ENCODE data around the gene ATG4B. TPM values are rescaled to one million over a fixed set of nuclear protein-coding genes. Genes with fewer than 3 reads are reported as not detected.

ATG4B gene
- total RNA-seq, 3 donors from 2014 or later = 87.9 to 154 (median 94.6) TPM

DNA sequence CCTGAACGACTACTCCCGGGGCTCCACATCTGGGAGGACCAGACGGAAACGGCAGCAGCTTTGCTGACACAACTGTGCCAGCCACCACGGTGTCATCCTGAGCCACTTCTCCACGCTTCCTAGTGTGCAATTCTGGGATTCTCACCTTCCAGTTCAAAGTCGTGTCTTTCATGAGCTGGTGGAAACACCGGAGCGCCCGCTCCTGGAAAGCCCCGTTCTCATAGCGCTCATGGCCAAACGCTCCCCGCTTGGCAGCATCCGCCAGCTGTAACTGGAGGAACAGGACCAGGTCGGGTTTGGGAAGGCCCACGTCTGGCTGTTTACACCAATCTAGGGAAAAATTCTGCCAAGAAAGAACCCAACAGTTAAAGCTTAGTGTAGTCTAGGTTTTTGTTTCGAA is 40.8 kb downstream of the ATG4B start:
- Histone ChIP-seq H3K9me3 (no peaks in the 10 kb centered on the region), H3K4me1 (ENCODE audit: low read depth) (no peaks in the 10 kb centered on the region), H3K36me3 (ENCODE audit: low read depth) (no peaks in the 10 kb centered on the region), H3K4me3 (no peak overlapping the region)
- TF ChIP-seq, protein P1, sequence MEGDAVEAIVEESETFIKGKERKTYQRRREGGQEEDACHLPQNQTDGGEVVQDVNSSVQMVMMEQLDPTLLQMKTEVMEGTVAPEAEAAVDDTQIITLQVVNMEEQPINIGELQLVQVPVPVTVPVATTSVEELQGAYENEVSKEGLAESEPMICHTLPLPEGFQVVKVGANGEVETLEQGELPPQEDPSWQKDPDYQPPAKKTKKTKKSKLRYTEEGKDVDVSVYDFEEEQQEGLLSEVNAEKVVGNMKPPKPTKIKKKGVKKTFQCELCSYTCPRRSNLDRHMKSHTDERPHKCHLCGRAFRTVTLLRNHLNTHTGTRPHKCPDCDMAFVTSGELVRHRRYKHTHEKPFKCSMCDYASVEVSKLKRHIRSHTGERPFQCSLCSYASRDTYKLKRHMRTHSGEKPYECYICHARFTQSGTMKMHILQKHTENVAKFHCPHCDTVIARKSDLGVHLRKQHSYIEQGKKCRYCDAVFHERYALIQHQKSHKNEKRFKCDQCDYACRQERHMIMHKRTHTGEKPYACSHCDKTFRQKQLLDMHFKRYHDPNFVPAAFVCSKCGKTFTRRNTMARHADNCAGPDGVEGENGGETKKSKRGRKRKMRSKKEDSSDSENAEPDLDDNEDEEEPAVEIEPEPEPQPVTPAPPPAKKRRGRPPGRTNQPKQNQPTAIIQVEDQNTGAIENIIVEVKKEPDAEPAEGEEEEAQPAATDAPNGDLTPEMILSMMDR (IDR thresholded peaks at IDR 0.05) = no peak
- ATAC-seq = no peak
- intact Hi-C loops (cut with DNase I, micrococcal nuclease) = no loop called here
- no peak for DNase-seq

DNA sequence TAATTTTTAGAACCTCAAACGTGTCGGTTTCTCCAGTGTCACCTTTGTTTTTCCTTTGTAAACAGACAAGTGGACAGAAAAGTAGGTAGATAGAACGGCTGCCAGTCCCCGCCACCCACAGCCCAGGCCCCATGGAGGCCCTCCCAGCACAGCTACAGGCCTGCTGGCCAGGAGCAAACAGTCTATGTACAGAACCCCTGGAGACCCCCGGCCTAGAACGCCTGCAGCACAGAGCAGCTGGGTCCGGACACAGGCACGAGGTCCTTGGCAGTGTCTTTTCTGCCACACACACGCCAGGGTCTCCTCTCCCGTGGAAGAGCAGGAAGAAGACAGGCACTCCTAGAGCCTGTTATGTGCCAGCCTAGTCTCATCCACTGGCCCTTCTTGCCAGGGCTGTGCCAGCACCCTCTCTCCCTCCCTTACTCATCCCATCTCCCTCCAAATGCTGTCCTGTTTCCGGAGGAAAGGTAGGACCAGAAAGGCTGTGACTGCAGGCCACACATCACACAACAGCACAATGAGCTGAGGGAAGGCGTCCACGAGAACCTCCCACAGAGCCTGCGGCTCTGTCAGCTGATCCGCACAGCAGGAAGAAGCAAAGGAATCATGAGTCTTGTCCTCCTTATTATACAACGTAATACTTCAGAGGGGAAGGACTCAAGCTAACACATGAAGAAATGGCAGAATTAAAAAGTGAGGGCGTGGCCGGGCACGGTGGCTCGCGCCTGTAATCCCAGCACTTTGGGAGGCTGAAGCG is 41.5 kb downstream of the ATG4B start:
- Histone ChIP-seq H3K36me3 (ENCODE audit: low read depth) (no peaks in the 10 kb centered on the region), H3K4me3 (no peak overlapping the region), H3K9me3 (no peaks in the 10 kb centered on the region), H3K4me1 (ENCODE audit: low read depth) (no peaks in the 10 kb centered on the region)
- no peak for DNase-seq
- intact Hi-C loops (cut with DNase I, micrococcal nuclease) = no loop called here
- TF ChIP-seq, protein P1 (IDR thresholded peaks at IDR 0.05) = no peak
- ATAC-seq = no peak

DNA sequence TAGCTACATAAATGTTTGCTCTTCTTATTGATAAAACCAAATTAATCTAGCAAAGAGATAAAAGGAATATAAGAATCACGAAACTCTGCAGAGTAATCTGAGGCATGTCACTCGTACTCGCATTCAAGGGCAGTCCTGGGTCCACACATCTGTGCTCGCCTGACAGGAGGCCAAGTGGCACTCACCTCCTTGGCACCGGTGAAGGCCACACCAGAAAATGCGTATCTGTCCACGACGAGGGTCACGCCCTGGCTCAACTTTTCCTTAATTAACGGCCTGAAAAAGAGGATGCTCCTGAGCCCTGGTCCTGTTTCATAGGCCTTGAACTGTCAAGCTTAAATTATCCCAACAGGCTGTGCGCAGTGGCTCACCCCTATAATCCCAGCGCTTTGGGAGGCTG is 42.6 kb downstream of the ATG4B start:
- no peaks in the 10 kb centered on the region for H3K36me3 ChIP-seq (ENCODE audit: low read depth)
- ATAC-seq (no peak), DNase-seq (no peak)
- H3K4me1 ChIP-seq (ENCODE audit: low read depth) = no peaks in the 10 kb centered on the region
- intact Hi-C loops (cut with DNase I, micrococcal nuclease) = no loop called here
- H3K9me3 ChIP-seq = no peaks in the 10 kb centered on the region
- H3K4me3 ChIP-seq = no peak overlapping the region
- TF ChIP-seq, protein P1 (IDR thresholded peaks at IDR 0.05) = no peak

DNA sequence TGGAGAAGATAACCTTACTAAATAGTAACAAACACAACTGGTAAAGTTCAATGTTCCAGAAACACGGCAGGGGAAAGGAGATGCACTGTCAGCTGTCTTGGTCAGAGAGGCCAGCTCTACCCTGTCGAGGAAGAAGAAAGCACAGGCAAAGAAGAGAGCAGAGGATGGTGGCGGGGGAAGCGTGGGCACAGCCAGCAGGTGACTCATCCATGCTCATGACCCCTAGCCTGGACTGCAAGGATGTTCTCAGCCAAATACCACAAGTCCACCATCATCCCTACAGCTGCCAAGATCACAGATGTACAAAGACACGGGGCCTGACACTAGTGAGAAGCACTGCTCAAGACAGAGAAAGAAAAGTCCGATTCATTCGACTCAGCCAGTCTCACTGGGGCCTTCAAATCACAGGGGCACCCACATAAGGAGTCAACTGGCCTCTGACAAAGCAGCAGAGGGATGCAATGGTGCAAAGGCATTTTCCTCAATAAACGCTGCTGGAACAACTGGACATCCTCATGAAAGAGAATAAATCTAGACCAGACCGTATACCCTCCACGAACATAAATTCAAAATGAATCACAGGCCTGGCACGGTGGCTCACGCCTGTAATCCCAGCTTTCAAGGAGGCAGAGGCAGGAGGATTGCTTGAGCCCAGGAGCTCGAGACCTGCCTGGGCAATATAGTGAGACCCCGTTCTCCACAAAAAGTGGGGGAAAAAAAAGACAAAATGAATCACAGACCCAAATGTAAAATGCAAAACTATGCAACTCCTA is 43.5 kb downstream of the ATG4B start:
- TF ChIP-seq, protein P1 (IDR thresholded peaks at IDR 0.05) = no peak
- intact Hi-C loops (cut with DNase I, micrococcal nuclease) = no loop called here
- H3K36me3 ChIP-seq (ENCODE audit: low read depth) = no peaks in the 10 kb centered on the region
- no peak overlapping the region for H3K4me3 ChIP-seq
- DNase-seq = no peak
- H3K4me1 ChIP-seq (ENCODE audit: low read depth) = peaks cover 6% of the 10 kb centered on the region
- no peaks in the 10 kb centered on the region for H3K9me3 ChIP-seq
- ATAC-seq = peak; percentile 47

DNA sequence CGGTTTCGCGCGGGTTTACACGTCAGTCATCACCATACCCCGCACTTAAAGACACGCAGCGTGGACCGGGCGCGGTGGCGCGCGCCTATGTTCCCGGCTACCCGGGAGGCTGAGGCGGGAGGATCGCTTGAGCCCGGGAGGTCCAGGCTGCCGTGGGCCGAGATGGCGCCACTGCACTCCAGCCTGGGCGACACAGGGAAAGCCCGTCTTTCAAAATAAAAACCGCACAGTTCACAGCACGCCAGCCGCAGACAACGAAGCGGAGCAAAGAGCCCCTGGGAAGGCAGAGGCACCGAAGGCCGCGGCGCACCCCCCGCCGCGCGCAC is 48.8 kb downstream of the ATG4B start:
- intact Hi-C loops (cut with DNase I, micrococcal nuclease) = no loop called here
- Histone ChIP-seq H3K4me3 (peak overlapping the region; percentile 83), H3K9me3 (no peaks in the 10 kb centered on the region), H3K4me1 (ENCODE audit: low read depth) (peaks cover 28% of the 10 kb centered on the region), H3K36me3 (ENCODE audit: low read depth) (peaks cover 3% of the 10 kb centered on the region)
- DNase-seq = peak in 1 of 3 donors; percentile 15
- ATAC-seq = peak; percentile 9
- TF ChIP-seq, protein P1 (IDR thresholded peaks at IDR 0.05) = no peak
